Loucy (cell line): Measurements from ENCODE around the gene PPM1F.
A peak's percentile ranks its signal among the peaks of the same experiment; 100 is the strongest.

Source experiments
- H2AFZ ChIP-seq: fragments of 200-600 bp; sonication (generic); 2 replicates; pipeline ENCODE4 v1.6.0; 2016; ENCODE audit warnings: antibody characterized with exemption, mild to moderate bottlenecking, low read length, moderate library complexity
- H3F3A ChIP-seq: fragments of 200-600 bp; 2 replicates; pipeline ENCODE4 v1.6.0; 2016; ENCODE audit warnings: antibody characterized with exemption, low read depth, mild to moderate bottlenecking
- H3K27me3 ChIP-seq: fragments of 200-600 bp; sonication (generic); 2 replicates; pipeline ENCODE4 v1.6.1; 2014; ENCODE audit warnings: low read length, mild to moderate bottlenecking; ENCODE audit not compliant: insufficient read depth, poor library complexity, severe bottlenecking
- H3K36me3 ChIP-seq: fragments of 200-600 bp; sonication (generic); 2 replicates; pipeline ENCODE4 v1.6.1; 2016; ENCODE audit warnings: low read length; ENCODE audit not compliant: insufficient read depth
- H3K4me1 ChIP-seq: fragments of 200-600 bp; sonication (generic); 2 replicates; pipeline ENCODE4 v1.5.1; 2014; ENCODE audit warnings: low read length, mild to moderate bottlenecking; ENCODE audit not compliant: insufficient read depth, poor library complexity, severe bottlenecking
- H3K4me2 ChIP-seq: fragments of 200-600 bp; sonication (generic); 2 replicates; pipeline ENCODE4 v1.6.0; 2014; ENCODE audit warnings: antibody characterized with exemption, low read length, low read depth, mild to moderate bottlenecking; ENCODE audit not compliant: poor library complexity, severe bottlenecking
- H3K4me3 ChIP-seq: fragments of 200-600 bp; sonication (generic); 2 replicates; pipeline ENCODE4 v1.5.1; 2014; ENCODE audit warnings: low read length, mild to moderate bottlenecking, mixed read lengths; ENCODE audit not compliant: poor library complexity, severe bottlenecking
- H3K79me2 ChIP-seq: fragments of 200-600 bp; sonication (generic); 2 replicates; pipeline ENCODE4 v1.6.1; 2014; ENCODE audit warnings: low read length; ENCODE audit not compliant: insufficient read depth
- H3K9ac ChIP-seq: fragments of 200-600 bp; sonication (generic); 2 replicates; pipeline ENCODE4 v1.6.0; 2014; ENCODE audit warnings: mild to moderate bottlenecking, low read depth, low read length, moderate library complexity; ENCODE audit not compliant: poor library complexity, severe bottlenecking
- H3K9me2 ChIP-seq: fragments of 200-600 bp; sonication (generic); replicated peaks from 2 replicates; pipeline ENCODE4 v1.6.1; 2016; ENCODE audit warnings: low read depth, low read length, mixed read lengths
- H3K9me3 ChIP-seq: fragments of 200-600 bp; sonication (generic); 2 replicates; pipeline ENCODE4 v1.6.1; 2014; ENCODE audit warnings: mild to moderate bottlenecking, antibody characterized with exemption, low read length, low read depth; ENCODE audit not compliant: insufficient read depth
- H4K20me1 ChIP-seq: fragments of 200-600 bp; sonication (generic); 2 replicates; pipeline ENCODE4 v1.6.0; 2014; ENCODE audit warnings: antibody characterized with exemption, low read length, mild to moderate bottlenecking; ENCODE audit not compliant: insufficient read depth, poor library complexity, severe bottlenecking
- EZH2phosphoT487 ChIP-seq: fragments of 200-600 bp; IDR thresholded peaks from 2 replicates; pipeline ENCODE4 v1.6.1; 2018; ENCODE audit warnings: antibody characterized with exemption, mild to moderate bottlenecking, moderate library complexity, borderline replicate concordance
- TF ChIP-seq, protein P1 (sequence below): fragments of 200-600 bp; sonication (generic); conservative IDR thresholded peaks from 2 replicates; pipeline ENCODE4 v1.5.1; 2014; ENCODE audit warnings: mild to moderate bottlenecking, antibody characterized with exemption, low read length

PPM1F gene

DNA sequence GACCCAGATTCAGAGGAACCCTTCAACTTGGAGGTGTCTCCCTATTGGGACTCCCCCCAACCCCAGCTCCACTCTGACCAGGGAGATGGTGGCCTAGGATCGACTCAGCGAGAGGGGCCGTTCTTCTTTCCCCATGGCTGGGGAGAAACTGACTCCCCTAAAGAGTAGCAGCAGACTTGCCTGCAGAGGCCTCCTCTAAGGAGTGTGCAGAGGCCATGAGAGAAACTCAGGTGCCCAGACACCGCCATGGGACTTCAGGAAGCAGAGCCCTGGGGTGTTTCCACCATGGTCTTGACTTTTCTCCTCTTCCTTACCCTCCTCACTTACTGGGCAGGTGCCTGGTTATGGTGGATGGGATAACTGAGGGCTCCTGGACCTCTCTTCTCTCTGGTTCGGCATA is 32.6 kb upstream of the PPM1F start:
- no peaks in the 10 kb centered on the region for H3F3A ChIP-seq
- no peak overlapping the region for H3K9ac ChIP-seq
- H3K4me2 ChIP-seq = no peak overlapping the region
- peaks cover 22% of the 10 kb centered on the region for H3K4me1 ChIP-seq
- no peaks in the 10 kb centered on the region for H3K36me3 ChIP-seq
- H2AFZ ChIP-seq = 0 out of 2 replicates have a peak overlapping the region, but pooled peaks have one; percentile 16
- peaks cover 26% of the 10 kb centered on the region for H3K79me2 ChIP-seq
- peaks cover 16% of the 10 kb centered on the region for H4K20me1 ChIP-seq
- H3K9me3 ChIP-seq = no peaks in the 10 kb centered on the region
- H3K27me3 ChIP-seq = peaks cover 5% of the 10 kb centered on the region
- H3K9me2 ChIP-seq = no peaks in the 10 kb centered on the region
- no peak for TF ChIP-seq EZH2phosphoT487
- TF ChIP-seq, protein P1, sequence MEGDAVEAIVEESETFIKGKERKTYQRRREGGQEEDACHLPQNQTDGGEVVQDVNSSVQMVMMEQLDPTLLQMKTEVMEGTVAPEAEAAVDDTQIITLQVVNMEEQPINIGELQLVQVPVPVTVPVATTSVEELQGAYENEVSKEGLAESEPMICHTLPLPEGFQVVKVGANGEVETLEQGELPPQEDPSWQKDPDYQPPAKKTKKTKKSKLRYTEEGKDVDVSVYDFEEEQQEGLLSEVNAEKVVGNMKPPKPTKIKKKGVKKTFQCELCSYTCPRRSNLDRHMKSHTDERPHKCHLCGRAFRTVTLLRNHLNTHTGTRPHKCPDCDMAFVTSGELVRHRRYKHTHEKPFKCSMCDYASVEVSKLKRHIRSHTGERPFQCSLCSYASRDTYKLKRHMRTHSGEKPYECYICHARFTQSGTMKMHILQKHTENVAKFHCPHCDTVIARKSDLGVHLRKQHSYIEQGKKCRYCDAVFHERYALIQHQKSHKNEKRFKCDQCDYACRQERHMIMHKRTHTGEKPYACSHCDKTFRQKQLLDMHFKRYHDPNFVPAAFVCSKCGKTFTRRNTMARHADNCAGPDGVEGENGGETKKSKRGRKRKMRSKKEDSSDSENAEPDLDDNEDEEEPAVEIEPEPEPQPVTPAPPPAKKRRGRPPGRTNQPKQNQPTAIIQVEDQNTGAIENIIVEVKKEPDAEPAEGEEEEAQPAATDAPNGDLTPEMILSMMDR = no peak
- no peak overlapping the region for H3K4me3 ChIP-seq

DNA sequence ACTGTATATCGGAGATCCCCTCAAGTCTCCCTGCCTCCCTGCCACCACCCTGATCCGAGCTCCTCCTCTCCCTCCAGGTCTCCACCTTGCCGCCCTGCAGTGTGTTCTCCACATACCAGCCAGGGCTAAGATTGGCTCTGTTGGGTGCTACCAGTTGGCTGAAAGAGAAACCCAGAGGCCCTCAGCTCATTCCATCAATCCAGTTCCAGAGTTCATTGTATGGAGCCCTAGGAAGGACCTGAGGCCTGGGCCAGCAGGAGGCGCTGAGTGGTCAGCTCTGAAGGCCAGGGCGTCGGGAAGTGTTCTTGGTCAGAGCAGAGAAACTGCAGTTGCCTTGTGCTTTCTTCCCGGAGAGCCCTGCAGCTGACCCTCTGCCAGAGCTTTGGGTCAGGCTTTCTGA is 32.1 kb upstream of the PPM1F start:
- Histone ChIP-seq H3K4me2 (no peak overlapping the region), H3K9me2 (no peaks in the 10 kb centered on the region), H2AFZ (peak overlapping the region; percentile 46; the same call in 1 of the 2 replicates), H3K27me3 (peaks cover 5% of the 10 kb centered on the region), H3K4me1 (peaks cover 22% of the 10 kb centered on the region), H3K36me3 (no peaks in the 10 kb centered on the region), H4K20me1 (peaks cover 16% of the 10 kb centered on the region), H3K9me3 (no peaks in the 10 kb centered on the region), H3K4me3 (no peak overlapping the region), H3K9ac (no peak overlapping the region), H3F3A (no peaks in the 10 kb centered on the region), H3K79me2 (peaks cover 26% of the 10 kb centered on the region)
- no peak for TF ChIP-seq EZH2phosphoT487
- TF ChIP-seq, protein P1 = peak; percentile 47

DNA sequence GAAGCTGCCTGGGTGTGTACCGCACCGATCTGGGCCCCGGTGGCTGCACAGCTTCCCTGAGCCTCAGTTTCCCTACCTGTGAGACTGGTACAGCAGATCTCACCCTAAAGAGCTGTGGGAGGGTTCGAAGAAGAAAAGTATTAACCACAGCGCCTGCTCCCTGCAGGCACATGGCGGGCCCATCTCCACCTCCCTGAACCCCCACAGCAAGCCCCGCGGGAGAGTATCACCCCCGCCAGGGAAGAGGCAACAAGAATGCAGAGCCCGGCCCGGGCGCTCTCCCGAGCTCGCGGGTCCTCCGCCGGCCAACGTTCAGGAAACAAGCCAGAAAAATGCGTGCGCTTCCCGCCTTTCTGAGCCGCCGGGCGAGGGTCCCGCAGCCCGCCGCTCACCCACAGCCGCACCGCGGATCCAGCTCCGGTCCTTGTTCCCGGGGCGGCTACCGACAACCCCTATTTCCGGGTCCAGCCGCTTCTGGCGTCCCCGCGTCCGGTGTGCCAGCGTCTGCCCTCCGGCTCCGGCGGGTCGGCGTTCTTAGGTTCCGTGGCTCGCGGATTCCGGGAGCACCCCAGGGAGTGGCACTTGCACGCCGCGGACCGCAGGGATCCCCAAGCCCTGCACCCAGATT is 29.8 kb upstream of the PPM1F start, which contains the start of gene TOP3B:
Gene TOP3B, minus strand, starts transcription at position 450 of the 628 bp plus-strand sequence. CDS start 7,078 bp downstream, outside the sequence.
- Histone ChIP-seq H3K4me3 (peak within 1 kb of the TSS; percentile 99), H3K36me3 (no peaks in the 10 kb centered on the region), H4K20me1 (peaks cover 16% of the 10 kb centered on the region), H3K9ac (peak within 1 kb of the TSS; percentile 99), H3K79me2 (peaks cover 26% of the 10 kb centered on the region), H3K4me1 (peaks cover 22% of the 10 kb centered on the region), H3F3A (no peaks in the 10 kb centered on the region), H3K9me3 (no peaks in the 10 kb centered on the region), H2AFZ (peak within 1 kb of the TSS; percentile 100), H3K4me2 (peak within 1 kb of the TSS; percentile 86), H3K9me2 (no peaks in the 10 kb centered on the region), H3K27me3 (peaks cover 5% of the 10 kb centered on the region)
- TF ChIP-seq, protein P1 = no peak
- TF ChIP-seq EZH2phosphoT487 = no peak
